ENCODE data around the gene ZGPAT. TPM values are rescaled to one million over a fixed set of nuclear protein-coding genes. Genes with fewer than 3 reads are reported as not detected.

The ZGPAT gene, protein sequence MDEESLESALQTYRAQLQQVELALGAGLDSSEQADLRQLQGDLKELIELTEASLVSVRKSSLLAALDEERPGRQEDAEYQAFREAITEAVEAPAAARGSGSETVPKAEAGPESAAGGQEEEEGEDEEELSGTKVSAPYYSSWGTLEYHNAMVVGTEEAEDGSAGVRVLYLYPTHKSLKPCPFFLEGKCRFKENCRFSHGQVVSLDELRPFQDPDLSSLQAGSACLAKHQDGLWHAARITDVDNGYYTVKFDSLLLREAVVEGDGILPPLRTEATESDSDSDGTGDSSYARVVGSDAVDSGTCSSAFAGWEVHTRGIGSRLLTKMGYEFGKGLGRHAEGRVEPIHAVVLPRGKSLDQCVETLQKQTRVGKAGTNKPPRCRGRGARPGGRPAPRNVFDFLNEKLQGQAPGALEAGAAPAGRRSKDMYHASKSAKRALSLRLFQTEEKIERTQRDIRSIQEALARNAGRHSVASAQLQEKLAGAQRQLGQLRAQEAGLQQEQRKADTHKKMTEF
- 16.8 TPM for total RNA-seq

DNA sequence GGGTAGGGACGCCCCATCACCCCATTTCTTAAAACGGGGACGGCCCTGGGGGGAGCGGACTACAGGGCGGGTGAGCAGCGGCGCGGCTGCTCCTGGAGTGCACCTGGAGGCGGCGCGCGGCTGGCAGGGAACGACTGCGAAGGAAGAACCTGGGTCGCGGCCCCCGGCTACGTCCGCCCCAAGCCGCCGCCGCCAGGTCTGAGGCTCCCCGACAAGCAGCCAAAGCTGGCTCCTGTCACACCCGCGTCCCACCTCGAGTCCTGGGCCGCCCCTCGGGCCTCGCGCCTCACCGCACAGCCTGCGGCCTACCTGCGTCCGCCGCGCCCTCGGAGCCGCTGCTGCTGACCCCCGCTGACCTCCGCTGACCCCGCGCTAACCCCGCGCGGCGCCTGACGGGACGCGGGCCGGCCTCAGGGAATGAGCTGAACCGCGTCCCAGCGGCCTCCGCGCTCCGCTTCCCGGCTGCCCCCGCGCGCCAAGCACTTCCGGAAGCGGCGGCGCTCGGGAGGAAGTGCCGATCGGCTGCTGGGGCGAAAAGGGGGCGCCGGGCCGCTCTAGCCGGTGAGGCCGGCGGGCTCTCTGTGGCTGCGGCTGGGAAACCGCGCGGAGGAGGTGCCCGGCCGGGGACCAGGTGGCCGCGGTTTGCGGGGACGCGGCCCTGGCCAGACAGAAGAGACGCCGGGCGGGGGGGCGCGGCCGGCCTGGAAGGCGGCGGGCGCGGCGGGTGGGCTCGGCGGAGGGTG, at the start of gene ZGPAT, which contains the start of gene ARFRP1:
TSS of gene ZGPAT (plus strand) at position 482 of the 743 bp plus-strand sequence. CDS start 542 bp downstream, outside the sequence.
TSS of gene ARFRP1 (minus strand) at position 419 of the 743 bp plus-strand sequence. CDS start 885 bp downstream, outside the sequence.

DNA sequence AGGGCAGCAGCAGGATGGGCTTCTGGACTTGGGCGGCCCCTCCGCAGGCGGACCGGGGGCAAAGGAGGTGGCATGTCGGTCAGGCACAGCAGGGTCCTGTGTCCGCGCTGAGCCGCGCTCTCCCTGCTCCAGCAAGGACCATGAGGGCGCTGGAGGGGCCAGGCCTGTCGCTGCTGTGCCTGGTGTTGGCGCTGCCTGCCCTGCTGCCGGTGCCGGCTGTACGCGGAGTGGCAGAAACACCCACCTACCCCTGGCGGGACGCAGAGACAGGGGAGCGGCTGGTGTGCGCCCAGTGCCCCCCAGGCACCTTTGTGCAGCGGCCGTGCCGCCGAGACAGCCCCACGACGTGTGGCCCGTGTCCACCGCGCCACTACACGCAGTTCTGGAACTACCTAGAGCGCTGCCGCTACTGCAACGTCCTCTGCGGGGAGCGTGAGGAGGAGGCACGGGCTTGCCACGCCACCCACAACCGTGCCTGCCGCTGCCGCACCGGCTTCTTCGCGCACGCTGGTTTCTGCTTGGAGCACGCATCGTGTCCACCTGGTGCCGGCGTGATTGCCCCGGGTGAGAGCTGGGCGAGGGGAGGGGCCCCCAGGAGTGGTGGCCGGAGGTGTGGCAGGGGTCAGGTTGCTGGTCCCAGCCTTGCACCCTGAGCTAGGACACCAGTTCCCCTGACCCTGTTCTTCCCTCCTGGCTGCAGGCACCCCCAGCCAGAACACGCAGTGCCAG, 11.0 kb upstream of the ZGPAT start, which contains the start of gene TNFRSF6B:
TSS of gene TNFRSF6B (plus strand) at position 25 of the 729 bp plus-strand sequence. CDS start at position 141, 116 bp downstream.

DNA sequence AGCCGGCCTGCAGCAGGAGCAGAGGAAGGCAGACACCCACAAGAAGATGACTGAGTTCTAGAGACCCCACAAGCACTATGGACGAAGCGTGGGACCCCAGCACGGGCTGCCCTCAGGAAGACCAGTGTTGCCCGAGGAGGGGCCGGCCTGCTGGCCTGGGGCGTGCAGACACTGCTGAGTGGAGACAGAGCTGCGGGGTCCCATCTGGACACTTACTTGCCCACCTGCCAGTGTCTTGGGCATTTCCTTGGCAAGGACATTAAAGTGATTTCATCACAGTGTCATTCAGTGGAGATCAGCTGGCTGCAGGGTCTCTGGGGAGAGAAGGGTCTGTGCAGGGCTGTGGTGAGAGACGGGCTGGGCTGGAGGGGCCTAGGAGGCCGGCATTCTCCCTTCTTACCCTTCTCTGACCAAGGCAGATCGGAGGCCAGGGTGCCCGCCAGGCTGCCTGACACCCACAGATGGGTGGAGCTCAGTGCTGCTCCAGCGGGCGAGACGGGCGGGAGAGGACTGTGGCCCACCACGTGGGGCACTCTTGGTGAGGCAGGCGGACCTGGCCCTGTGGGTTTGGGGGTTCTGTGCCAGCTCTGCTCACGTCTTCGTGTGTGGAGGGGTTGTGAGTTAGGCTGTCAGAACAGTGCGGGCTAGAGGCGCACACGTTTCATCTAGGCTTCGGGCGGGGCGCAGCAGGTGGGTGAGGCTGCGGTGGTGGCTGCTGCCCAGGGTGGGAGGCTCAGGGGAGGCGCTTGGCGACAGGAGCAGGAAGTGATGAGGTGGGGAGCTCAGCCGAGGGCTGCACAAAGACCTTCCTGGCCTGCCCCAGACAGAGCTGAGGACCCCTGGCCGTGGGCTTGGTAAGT, 28.2 kb downstream of the ZGPAT start, which contains the start of gene LIME1:
TSS of gene LIME1 (plus strand) at position 806 of the 860 bp plus-strand sequence. CDS start 886 bp downstream, outside the sequence.

DNA sequence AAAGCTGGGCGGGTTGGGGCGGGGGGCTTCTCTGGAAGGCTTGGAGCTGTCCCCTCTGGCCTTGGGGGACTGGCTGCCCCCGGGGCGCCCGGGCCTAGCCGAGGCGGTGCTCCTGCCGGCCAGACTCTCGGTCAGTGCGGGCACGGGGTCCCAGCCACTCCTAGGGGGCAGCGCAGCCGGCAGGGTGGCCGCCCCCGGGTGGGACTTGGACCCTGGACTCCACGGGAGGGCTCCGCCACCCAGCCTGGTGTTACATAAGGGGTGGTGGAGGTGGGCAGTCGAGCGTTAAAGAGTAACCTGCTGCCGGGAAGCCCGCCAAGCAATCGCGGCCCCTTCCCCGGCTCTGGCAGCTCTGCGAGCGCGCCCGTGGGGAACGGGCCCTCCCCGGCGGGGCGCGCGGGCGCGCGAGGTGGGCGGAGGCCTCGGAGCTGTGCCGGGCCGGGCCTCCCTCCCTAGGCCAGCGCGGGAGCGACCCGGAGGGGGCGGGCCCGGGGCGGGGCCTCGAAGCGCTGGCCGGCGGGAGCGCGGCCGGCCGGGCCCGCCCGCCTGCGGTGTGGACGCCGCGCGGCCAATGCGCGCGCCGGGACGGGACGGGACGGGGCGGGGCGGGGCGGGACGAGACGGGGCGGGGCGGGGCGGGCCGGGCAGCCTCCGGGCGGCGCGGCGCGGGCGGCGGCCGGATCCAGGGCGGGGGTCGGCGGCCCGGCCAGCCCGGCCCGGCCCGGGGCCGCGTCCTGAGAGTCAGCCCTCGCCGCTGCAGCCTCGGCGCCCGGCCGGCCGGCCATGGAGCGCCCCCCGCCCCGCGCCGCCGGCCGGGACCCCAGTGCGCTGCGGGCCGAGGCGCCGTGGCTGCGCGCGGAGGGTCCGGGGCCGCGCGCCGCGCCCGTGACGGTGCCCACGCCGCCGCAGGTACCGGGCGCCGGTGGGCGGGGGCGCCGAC, 31.6 kb downstream of the ZGPAT start, which contains the start of gene SLC2A4RG:
TSS of gene SLC2A4RG (plus strand) at position 647 of the 940 bp plus-strand sequence. CDS start at position 784, 137 bp downstream.

Small RNA genes lying within 50 kb of the gene (small RNA-seq; reads per million reads assigned to genes)
- gene LIME1 (ENCODE audit: low replicate concordance) (not detected), gene TNFRSF6B (ENCODE audit: low replicate concordance) (not detected)

Other genes with a start within 250 kb of the ZGPAT start
- gene KCNQ2, start 235.4 kb upstream of the ZGPAT start, total RNA-seq: 5.2 TPM
- gene EEF1A2, start 209.0 kb upstream of the ZGPAT start, total RNA-seq: 139 TPM
- gene PPDPF, start 187.3 kb upstream of the ZGPAT start, total RNA-seq: 200 TPM
- gene PTK6, start 170.7 kb upstream of the ZGPAT start, total RNA-seq: 0.76 TPM
- 0.12 TPM for gene SRMS, start 160.3 kb upstream of the ZGPAT start, total RNA-seq
- 1.6 TPM for gene FNDC11, start 153.9 kb upstream of the ZGPAT start, total RNA-seq
- 29.0 TPM for gene HELZ2, start 133.8 kb upstream of the ZGPAT start, total RNA-seq
- gene GMEB2, start 80.9 kb upstream of the ZGPAT start, total RNA-seq: 14.0 TPM
- gene STMN3, start 54.6 kb upstream of the ZGPAT start, total RNA-seq: 20.6 TPM
- 30.5 TPM for gene RTEL1, start 49.7 kb upstream of the ZGPAT start, total RNA-seq
- gene TNFRSF6B, start 11.4 kb upstream of the ZGPAT start, total RNA-seq: 4.3 TPM
- gene ARFRP1, start 63 bp upstream of the ZGPAT start, total RNA-seq: 36.9 TPM
- gene LIME1, start 28.6 kb downstream of the ZGPAT start, total RNA-seq: 7.5 TPM
- 50.4 TPM for gene SLC2A4RG, start 31.7 kb downstream of the ZGPAT start, total RNA-seq
- gene ZBTB46, start 123.2 kb downstream of the ZGPAT start, total RNA-seq: 26.4 TPM
- gene ABHD16B, start 153.5 kb downstream of the ZGPAT start, total RNA-seq: not detected
- 64.9 TPM for gene TPD52L2, start 157.2 kb downstream of the ZGPAT start, total RNA-seq
- gene DNAJC5, start 187.1 kb downstream of the ZGPAT start, total RNA-seq: 31.4 TPM
- 73.6 TPM for gene UCKL1, start 248.4 kb downstream of the ZGPAT start, total RNA-seq

Data from metanephros (tissue), 2 donors.